ENCODE measurements around the gene RFLNA.

RFLNA gene

DNA sequence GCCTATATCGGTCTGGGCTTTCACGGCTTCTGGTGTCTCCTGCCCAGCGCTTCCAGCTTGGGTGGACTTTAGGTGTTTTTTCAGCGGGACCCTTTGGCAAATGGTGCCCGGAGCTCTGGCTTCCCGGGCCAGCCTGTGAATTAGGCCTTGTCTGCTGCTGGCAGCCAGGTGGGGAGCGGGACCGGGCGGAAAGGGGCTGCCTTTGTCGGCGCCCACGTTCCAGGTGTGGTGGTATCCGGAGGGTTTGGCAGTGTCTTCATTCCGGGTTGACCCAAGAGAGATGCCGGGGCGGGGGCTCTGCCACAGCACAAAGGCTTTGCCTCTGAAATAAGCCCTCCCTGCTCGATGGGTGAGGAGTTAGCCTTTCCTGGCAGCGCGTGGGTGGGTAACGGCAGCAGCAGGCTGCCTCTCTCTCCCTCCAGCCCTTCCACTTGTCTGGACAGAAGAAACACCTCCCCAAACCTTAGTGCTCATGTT, 9.5 kb downstream of the RFLNA start:
- no peak for DNase-seq

DNA sequence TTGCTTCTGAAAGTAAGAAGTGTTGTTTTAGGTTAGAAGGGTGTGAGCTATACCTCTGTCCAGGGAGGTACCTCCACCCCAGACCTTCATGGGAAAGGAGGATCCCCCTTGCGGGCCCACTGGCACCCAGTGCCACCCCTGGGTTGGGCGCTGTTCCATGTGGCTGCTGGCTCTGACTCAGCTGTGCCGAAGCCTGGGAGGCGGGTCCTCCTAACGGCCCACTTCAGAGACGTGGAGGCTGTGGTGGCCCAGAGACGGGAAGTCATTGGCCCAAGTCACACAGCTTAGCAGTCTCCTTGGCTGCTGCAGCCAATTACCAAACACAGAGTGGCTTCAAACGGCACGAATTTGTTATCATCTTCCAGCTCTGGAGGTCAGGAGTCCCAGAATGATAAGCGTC, 10.2 kb downstream of the RFLNA start:
- DNase-seq = no peak

GRCh38 chr12:124305776-124306685, 11.1 kb downstream of the RFLNA start:
- no peak for DNase-seq

GRCh38 chr12:124306686-124307555, 12.0 kb downstream of the RFLNA start:
- DNase-seq = no peak

- no peak for DNase-seq
Observed at GRCh38 chr12:124307556-124307825, 12.6 kb downstream of the RFLNA start.

DNA sequence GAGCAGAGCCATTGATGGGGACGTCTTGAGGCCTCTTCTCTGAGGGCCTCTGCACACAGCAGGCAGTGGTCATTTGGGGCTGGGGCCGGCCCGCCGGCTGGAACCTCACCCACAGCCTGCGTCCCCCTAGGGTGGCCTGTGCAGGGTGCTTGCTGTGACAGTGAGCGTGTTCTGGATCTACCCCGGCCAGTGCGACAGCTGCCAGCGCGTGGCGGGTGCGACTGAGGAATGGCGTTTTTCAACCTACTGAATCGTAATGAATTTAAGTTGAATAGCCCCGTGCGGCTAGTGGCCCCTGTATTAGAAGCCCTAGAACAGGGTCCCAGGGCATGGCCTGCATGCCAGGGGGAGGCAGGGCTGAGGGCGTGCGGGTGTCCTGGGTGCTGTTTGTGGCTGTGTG, 13.8 kb downstream of the RFLNA start:
- no peak for DNase-seq

DNA sequence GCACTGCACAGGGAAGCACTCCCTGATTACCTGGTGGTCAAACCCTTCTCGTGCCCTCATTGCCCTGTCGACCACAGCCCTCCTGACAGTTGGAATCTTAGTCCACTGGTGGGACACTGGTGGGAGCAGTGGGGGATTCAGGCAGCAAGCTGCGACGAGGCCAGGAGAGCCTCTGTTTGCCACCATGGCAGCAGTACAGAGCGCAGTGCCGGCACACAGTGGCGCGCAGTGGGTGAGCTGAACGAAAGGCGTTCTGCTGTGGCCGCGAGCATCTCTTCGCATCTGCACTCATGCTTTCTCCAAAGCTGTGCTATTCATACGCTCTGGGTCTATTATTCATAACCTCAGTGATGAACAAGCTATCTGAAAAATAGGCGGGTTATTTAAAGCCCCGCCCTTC, 14.3 kb downstream of the RFLNA start:
- no peak for DNase-seq

GRCh38 chr12:124309744-124310143, 14.9 kb downstream of the RFLNA start:
- no peak for DNase-seq

- DNase-seq = no peak
Observed at GRCh38 chr12:124310178-124310577, 15.3 kb downstream of the RFLNA start.

- DNase-seq = no peak
Observed at GRCh38 chr12:124310785-124311184, 15.9 kb downstream of the RFLNA start.

DNA sequence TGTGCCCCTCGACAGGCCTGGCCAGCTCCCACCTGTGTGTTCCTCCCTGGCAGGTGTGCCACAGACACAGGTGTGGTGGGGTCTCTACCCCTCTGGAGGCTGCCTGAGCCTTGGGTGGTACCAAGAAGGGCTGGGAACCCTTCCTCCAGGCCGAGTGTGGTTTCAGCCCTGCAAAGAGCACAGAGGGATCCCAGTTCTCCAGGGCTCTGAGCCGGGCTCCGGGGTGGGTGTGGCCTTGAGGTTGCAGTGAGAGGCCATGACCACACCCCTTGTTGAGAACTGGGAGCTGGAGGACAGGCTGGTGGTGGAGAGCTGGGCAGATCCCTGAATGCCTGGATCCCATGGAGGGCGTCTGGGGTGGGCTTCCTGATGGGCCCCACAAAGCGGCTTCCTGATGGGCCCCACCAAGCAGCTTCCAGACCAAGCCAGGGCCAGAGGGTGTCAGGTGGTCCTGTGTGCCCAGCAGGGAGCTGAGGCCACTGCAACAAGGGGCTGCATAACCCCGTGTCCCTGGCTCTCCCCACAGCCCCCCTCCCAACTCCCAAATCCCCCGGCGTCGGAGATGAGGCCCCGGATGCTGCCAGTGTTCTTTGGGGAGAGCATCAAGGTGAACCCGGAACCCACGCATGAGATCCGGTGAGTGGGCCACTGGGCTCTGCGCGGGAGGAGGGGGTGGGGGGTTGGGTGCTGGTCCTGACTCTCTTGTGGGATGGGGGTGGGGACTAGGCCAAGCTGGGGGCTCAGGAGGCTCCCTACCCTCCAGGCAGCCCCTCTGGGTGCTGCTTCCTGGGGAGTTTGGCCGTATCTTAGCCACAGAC, 16.6 kb downstream of the RFLNA start:
- DNase-seq = no peak

GRCh38 chr12:124312601-124313000, 17.7 kb downstream of the RFLNA start:
- DNase-seq = no peak

- no peak for DNase-seq
Observed at GRCh38 chr12:124314207-124314606, 19.3 kb downstream of the RFLNA start.

- DNase-seq = no peak
Observed at GRCh38 chr12:124314766-124315165, 19.9 kb downstream of the RFLNA start.

- DNase-seq = no peak
Observed at GRCh38 chr12:124315372-124316044, 20.6 kb downstream of the RFLNA start.

DNA sequence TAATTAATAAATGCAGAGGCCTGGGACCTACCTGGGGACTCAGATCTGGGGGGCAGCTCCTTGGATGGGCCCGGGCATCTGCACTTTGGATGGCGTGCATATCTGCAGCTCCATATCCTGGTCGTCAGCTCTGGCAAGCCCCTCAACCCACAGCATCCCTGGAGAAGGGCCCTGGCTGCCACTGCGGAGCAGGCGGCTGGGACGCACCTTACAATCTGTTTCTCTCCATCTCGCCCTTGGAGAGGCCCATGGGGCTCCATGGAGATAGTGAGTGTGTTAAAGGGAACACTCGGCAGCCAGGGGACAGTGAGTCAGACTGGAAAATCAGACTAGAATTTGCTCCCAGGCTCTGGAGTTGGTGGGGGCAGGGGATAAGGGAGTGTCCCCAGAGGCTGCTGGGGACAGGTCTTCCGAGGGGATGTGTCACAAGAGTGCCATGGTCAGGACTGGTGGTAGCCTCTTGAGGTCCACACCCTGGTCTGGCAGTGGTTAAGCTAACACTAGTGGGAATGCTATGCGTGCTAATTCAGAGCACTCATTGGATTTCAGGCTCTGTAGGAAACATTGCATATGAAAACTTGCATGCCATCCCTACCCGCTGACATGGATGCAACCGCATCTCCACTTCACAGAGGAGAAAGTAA, 21.5 kb downstream of the RFLNA start:
- no peak for DNase-seq

GRCh38 chr12:124317400-124317799, 22.5 kb downstream of the RFLNA start:
- DNase-seq = no peak

GRCh38 chr12:124318278-124319020, 23.6 kb downstream of the RFLNA start:
- DNase-seq = no peak

- DNase-seq = no peak
Observed at GRCh38 chr12:124319368-124320050, 24.6 kb downstream of the RFLNA start.

GRCh38 chr12:124321040-124321481, 26.2 kb downstream of the RFLNA start:
- DNase-seq = peak; percentile 64

All from stimulated activated CD4-positive, alpha-beta T cell treated with anti-CD3 and anti-CD28 coated beads, Interleukin-1b, Interleukin-23, amount 100 ng/mL, for 48 hours (primary cell).